Measurements from ENCODE around the gene C10orf62.

GRCh38 chr10:97640174-97640867, 50.8 kb downstream of the C10orf62 start, which contains the start of gene PI4K2A:
- no peak for TF ChIP-seq CTCF (IDR thresholded peaks at IDR 0.05; ENCODE audit: insufficient read depth, low read length)
- no peak for TF ChIP-seq GABPA (IDR thresholded peaks at IDR 0.05; ENCODE audit: low read depth)
- no peak for TF ChIP-seq REST (IDR thresholded peaks at IDR 0.05; ENCODE audit: insufficient replicate concordance, low read depth)
